Neural cell (in vitro differentiated cells): ENCODE results near the gene PRSS27. TPM values are rescaled to one million over a fixed set of nuclear protein-coding genes. Genes with fewer than 3 reads are reported as not detected.

ENCODE experiments used
- H2AFZ ChIP-seq: fragments of 200-600, 300-800 bp; sonication (generic), shearing (Covaris generic); 2 replicates; pipeline ENCODE4 v1.6.0; 2014; ENCODE audit warnings: low read depth, mild to moderate bottlenecking, antibody characterized with exemption, low read length, moderate library complexity
- H3F3A ChIP-seq: fragments of 200-600 bp; shearing (Covaris generic); 2 replicates; pipeline ENCODE4 v1.6.1; 2016; ENCODE audit warnings: mild to moderate bottlenecking, moderate library complexity, mixed read lengths, antibody characterized with exemption, low read length; ENCODE audit not compliant: insufficient read depth, poor library complexity, severe bottlenecking
- H3K27ac ChIP-seq: fragments of 200-600, 300-800 bp; sonication (generic), shearing (Covaris generic); 2 replicates; pipeline ENCODE4 v1.5.1; 2014; ENCODE audit warnings: mild to moderate bottlenecking, low read length, moderate library complexity
- H3K27me3 ChIP-seq: fragments of 300-800, 200-600 bp; sonication (generic), shearing (Covaris generic); 2 replicates; pipeline ENCODE4 v1.6.0; 2014; ENCODE audit warnings: mild to moderate bottlenecking, low read depth, low read length, moderate library complexity; ENCODE audit not compliant: insufficient read depth
- H3K36me3 ChIP-seq: fragments of 300-800, 200-600 bp; sonication (generic), shearing (Covaris generic); 2 replicates; pipeline ENCODE4 v1.5.1; 2014; ENCODE audit warnings: mild to moderate bottlenecking, antibody characterized with exemption, low read length, moderate library complexity; ENCODE audit not compliant: insufficient read depth
- H3K4me2 ChIP-seq: fragments of 300-800, 200-600 bp; sonication (generic), shearing (Covaris generic); 2 replicates; pipeline ENCODE4 v1.6.0; 2014; ENCODE audit warnings: mild to moderate bottlenecking, low read length
- H3K4me3 ChIP-seq: fragments of 300-800, 200-600 bp; sonication (generic), shearing (Covaris generic); 2 replicates; pipeline ENCODE4 v1.5.1; 2014; ENCODE audit warnings: mild to moderate bottlenecking, low read length, moderate library complexity
- H3K79me2 ChIP-seq: fragments of 200-600 bp; shearing (Covaris generic); replicated peaks from 2 replicates; pipeline ENCODE4 v1.6.0; 2014; ENCODE audit warnings: mild to moderate bottlenecking, low read length, moderate library complexity; ENCODE audit not compliant: insufficient read depth
- H3K9ac ChIP-seq: fragments of 300-800, 200-600 bp; sonication (generic), shearing (Covaris generic); 2 replicates; pipeline ENCODE4 v1.6.1; 2016; ENCODE audit warnings: mild to moderate bottlenecking, low read length, mixed read lengths
- H3K9me2 ChIP-seq: fragments of 200-600 bp; shearing (Covaris generic); 2 replicates; pipeline ENCODE4 v1.6.1; 2016; ENCODE audit warnings: mild to moderate bottlenecking, low read length, mixed read lengths; ENCODE audit not compliant: insufficient read depth
- H3K9me3 ChIP-seq: fragments of 200-600, 300-800 bp; sonication (generic), shearing (Covaris generic); 2 replicates; pipeline ENCODE4 v1.6.1; 2016; ENCODE audit warnings: mild to moderate bottlenecking, mixed run types, low read length, moderate library complexity, mixed read lengths
- H4K20me1 ChIP-seq: fragments of 200-600 bp; shearing (Covaris generic); 2 replicates; pipeline ENCODE4 v1.6.1; 2016; ENCODE audit warnings: mild to moderate bottlenecking, mixed run types; ENCODE audit not compliant: insufficient read depth
- EP300 ChIP-seq: fragments of 450-650 bp; conservative IDR thresholded peaks from 2 replicates; pipeline ENCODE4 v1.6.1; 2014; ENCODE audit warnings: antibody characterized with exemption, mild to moderate bottlenecking, moderate library complexity; ENCODE audit not compliant: poor library complexity, severe bottlenecking
- EZH2 ChIP-seq: fragments of 200-600, 300-800 bp; shearing (Covaris generic), sonication (generic); IDR thresholded peaks from 2 replicates; pipeline ENCODE4 v1.6.1; 2014; ENCODE audit warnings: antibody characterized with exemption, low read length, borderline replicate concordance, mild to moderate bottlenecking; ENCODE audit not compliant: insufficient read depth, poor library complexity, severe bottlenecking
- MXI1 ChIP-seq: fragments of 450-650 bp; conservative IDR thresholded peaks from 2 replicates; pipeline ENCODE4 v1.6.1; 2014; ENCODE audit warnings: antibody characterized with exemption, mild to moderate bottlenecking; ENCODE audit not compliant: poor library complexity, severe bottlenecking
- POLR2AphosphoS5 ChIP-seq: IDR thresholded peaks from 2 replicates; pipeline ENCODE4 v1.6.1; 2012
- RAD21 ChIP-seq: fragments of 450-650 bp; conservative IDR thresholded peaks from 2 replicates; pipeline ENCODE4 v1.6.1; 2014; ENCODE audit warnings: antibody characterized with exemption, mild to moderate bottlenecking, moderate library complexity
- SMC3 ChIP-seq: fragments of 450-650 bp; conservative IDR thresholded peaks from 2 replicates; pipeline ENCODE4 v1.6.1; 2014; ENCODE audit warnings: antibody characterized with exemption, mild to moderate bottlenecking, moderate library complexity; ENCODE audit not compliant: poor library complexity
- TAF1 ChIP-seq: IDR thresholded peaks from 2 replicates; pipeline ENCODE4 v1.6.1; 2012; ENCODE audit warnings: low read depth
- polyA plus RNA-seq: library from polyadenylated mRNA; depleted of rRNA; stranded (reverse); fragments of >200 nt; gene quantifications from 2 replicates; pipeline ENCODE4 v1.2.3, GENCODE V29; 2014
- TF ChIP-seq, protein P1 (sequence below): fragments of 450-650 bp; IDR thresholded peaks from 2 replicates; pipeline ENCODE4 v1.5.1; 2014; ENCODE audit warnings: antibody characterized with exemption, mild to moderate bottlenecking, moderate library complexity; ENCODE audit not compliant: poor library complexity, severe bottlenecking
- TF ChIP-seq, protein P2 (sequence below): IDR thresholded peaks from 2 replicates; pipeline ENCODE4 v1.6.1; 2012; ENCODE audit warnings: borderline replicate concordance

Gene PRSS27
- polyA plus RNA-seq, 1 donor from 2014 or later = 5.9 TPM

DNA sequence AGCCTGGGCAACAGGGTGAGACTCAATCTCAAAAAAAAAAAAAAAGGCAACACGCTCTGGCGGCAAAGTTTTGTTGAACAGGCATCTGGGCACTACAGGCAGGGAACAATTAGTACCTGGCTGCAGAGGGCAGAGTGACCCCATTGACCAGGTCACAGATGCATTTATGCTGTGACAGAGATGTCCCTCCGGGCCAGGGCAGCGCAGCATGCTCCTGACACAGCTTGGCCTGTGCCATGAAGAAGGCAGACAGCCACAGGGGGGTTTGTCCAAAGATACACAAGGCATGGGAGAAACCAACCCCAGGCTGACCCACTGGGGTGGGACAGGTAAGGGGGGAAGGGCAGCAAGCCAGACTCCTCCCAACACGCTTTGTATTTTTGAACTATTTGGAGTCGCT is 24.7 kb upstream of the PRSS27 start:
- no peak overlapping the region for H3K4me3 ChIP-seq
- H3K27ac ChIP-seq = no peak overlapping the region
- no peaks in the 10 kb centered on the region for H3K36me3 ChIP-seq
- H3F3A ChIP-seq = no peaks in the 10 kb centered on the region
- no peaks in the 10 kb centered on the region for H3K9me3 ChIP-seq
- H3K79me2 ChIP-seq = no peaks in the 10 kb centered on the region
- no peaks in the 10 kb centered on the region for H3K9me2 ChIP-seq
- H2AFZ ChIP-seq = no peak overlapping the region
- H3K4me2 ChIP-seq = no peak overlapping the region
- H3K27me3 ChIP-seq = no peaks in the 10 kb centered on the region
- H3K9ac ChIP-seq = no peak overlapping the region
- H4K20me1 ChIP-seq = no peaks in the 10 kb centered on the region
- TF ChIP-seq MXI1 = no peak
- TF ChIP-seq TAF1 = no peak
- no peak for TF ChIP-seq EZH2
- TF ChIP-seq, protein P1, sequence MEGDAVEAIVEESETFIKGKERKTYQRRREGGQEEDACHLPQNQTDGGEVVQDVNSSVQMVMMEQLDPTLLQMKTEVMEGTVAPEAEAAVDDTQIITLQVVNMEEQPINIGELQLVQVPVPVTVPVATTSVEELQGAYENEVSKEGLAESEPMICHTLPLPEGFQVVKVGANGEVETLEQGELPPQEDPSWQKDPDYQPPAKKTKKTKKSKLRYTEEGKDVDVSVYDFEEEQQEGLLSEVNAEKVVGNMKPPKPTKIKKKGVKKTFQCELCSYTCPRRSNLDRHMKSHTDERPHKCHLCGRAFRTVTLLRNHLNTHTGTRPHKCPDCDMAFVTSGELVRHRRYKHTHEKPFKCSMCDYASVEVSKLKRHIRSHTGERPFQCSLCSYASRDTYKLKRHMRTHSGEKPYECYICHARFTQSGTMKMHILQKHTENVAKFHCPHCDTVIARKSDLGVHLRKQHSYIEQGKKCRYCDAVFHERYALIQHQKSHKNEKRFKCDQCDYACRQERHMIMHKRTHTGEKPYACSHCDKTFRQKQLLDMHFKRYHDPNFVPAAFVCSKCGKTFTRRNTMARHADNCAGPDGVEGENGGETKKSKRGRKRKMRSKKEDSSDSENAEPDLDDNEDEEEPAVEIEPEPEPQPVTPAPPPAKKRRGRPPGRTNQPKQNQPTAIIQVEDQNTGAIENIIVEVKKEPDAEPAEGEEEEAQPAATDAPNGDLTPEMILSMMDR = no peak
- no peak for TF ChIP-seq SMC3
- no peak for TF ChIP-seq EP300
- TF ChIP-seq, protein P2, sequence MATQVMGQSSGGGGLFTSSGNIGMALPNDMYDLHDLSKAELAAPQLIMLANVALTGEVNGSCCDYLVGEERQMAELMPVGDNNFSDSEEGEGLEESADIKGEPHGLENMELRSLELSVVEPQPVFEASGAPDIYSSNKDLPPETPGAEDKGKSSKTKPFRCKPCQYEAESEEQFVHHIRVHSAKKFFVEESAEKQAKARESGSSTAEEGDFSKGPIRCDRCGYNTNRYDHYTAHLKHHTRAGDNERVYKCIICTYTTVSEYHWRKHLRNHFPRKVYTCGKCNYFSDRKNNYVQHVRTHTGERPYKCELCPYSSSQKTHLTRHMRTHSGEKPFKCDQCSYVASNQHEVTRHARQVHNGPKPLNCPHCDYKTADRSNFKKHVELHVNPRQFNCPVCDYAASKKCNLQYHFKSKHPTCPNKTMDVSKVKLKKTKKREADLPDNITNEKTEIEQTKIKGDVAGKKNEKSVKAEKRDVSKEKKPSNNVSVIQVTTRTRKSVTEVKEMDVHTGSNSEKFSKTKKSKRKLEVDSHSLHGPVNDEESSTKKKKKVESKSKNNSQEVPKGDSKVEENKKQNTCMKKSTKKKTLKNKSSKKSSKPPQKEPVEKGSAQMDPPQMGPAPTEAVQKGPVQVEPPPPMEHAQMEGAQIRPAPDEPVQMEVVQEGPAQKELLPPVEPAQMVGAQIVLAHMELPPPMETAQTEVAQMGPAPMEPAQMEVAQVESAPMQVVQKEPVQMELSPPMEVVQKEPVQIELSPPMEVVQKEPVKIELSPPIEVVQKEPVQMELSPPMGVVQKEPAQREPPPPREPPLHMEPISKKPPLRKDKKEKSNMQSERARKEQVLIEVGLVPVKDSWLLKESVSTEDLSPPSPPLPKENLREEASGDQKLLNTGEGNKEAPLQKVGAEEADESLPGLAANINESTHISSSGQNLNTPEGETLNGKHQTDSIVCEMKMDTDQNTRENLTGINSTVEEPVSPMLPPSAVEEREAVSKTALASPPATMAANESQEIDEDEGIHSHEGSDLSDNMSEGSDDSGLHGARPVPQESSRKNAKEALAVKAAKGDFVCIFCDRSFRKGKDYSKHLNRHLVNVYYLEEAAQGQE = no peak
- no peak for TF ChIP-seq POLR2AphosphoS5
- TF ChIP-seq RAD21 = no peak

DNA sequence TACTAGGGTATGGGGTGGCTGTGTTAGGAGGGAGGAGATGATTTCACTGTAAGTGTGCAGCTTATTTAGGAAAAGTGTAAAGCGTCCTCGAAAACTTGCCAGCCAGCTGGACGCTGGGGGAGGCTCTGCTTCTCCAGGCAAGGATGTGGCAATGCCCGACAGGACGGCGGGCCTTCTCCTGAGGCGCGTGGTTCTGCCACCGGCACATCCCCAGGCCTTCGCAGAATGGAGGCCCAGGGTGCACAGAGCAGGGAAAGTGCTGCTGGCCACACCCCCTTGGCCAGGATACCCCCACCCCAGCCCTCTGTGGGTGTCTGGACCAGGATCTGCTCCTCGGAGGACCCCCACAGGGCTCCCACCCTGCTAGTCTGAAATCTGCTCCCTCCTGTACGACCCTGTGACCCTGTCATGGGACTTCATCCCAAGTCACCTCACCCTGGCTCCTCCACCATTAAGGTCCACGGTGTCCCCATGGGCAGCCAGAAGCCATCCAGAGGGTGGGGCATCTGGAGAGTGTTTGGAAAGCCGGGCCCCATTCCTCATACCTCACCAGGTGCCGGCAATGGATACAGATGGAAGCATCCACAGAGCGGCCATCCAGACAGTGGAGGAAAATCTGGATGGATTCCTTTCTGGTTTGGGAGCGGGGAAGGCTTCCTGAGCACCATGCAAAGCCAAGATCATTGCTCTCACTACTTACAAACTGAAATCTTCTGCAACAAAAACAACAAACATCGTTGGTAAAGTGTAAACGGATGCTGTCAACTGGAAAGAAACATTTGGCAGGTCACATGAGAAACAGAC is 23.2 kb upstream of the PRSS27 start:
- Histone ChIP-seq H2AFZ (no peak overlapping the region), H3K36me3 (no peaks in the 10 kb centered on the region), H3K9me2 (no peaks in the 10 kb centered on the region)

More for the DNA sequence above, 23.2 kb upstream of the PRSS27 start:
- TF ChIP-seq MXI1 (no peak), EZH2 (no peak), POLR2AphosphoS5 (no peak), SMC3 (no peak), TAF1 (no peak), RAD21 (no peak), EP300 (no peak)
- TF ChIP-seq, protein P2 = no peak
- TF ChIP-seq, protein P1 = no peak
- no peaks in the 10 kb centered on the region for H4K20me1 ChIP-seq
- H3K9ac ChIP-seq = no peak overlapping the region
- H3K27me3 ChIP-seq = no peaks in the 10 kb centered on the region
- H3K79me2 ChIP-seq = no peaks in the 10 kb centered on the region
- H3K4me3 ChIP-seq = no peak overlapping the region
- no peak overlapping the region for H3K4me2 ChIP-seq
- H3K27ac ChIP-seq = no peak overlapping the region
- no peaks in the 10 kb centered on the region for H3K9me3 ChIP-seq
- no peaks in the 10 kb centered on the region for H3F3A ChIP-seq
